Adrenal gland (tissue), 12 donors: ENCODE results near the gene ARHGEF7. TPM values are rescaled to one million over a fixed set of nuclear protein-coding genes. Genes with fewer than 3 reads are reported as not detected.

Source experiments
- DNase-seq, 7 donors: peaks; one replicate each; pipeline ENCODE4 v3.0.0-alpha.2; 2019 to 2020
- H3K27ac ChIP-seq, 5 donors: fragments of 200-600 bp; sonication (generic) in 4 of 5; 1 replicate in 3 of 5; 2 replicates in 2 of 5; pipeline versions ENCODE4 v1.5.1 to v1.8.0; 2016 to 2020; ENCODE audit warnings: mild to moderate bottlenecking in 1 of 5
- H3K27me3 ChIP-seq: fragments of 200-600 bp; 2 replicates; pipeline ENCODE4 v1.8.0; 2021
- H3K36me3 ChIP-seq, 2 donors: fragments of 200-600 bp; replicated peaks in 1 of 2; 1 replicate in 1 of 2; 2 replicates in 1 of 2; pipeline versions ENCODE4 v1.5.1 to v1.8.0; 2018 to 2022
- H3K4me1 ChIP-seq, 2 donors: fragments of 200-600 bp; replicated peaks in 1 of 2; 1 replicate in 1 of 2; 2 replicates in 1 of 2; pipeline versions ENCODE4 v1.5.1 to v1.8.0; 2018 to 2021
- H3K4me3 ChIP-seq, 4 donors: fragments of 200-600 bp; sonication (generic) in 3 of 4; one replicate each; pipeline ENCODE4 v1.5.1; 2016 to 2018
- H3K9me3 ChIP-seq, 3 donors: fragments of 200-600 bp; sonication (generic) in 1 of 3; replicated peaks in 1 of 3; 1 replicate in 2 of 3; 2 replicates in 1 of 3; pipeline versions ENCODE4 v1.5.1 to v1.8.0; 2016 to 2021
- CTCF ChIP-seq, 6 experiments: fragments of 450-650 bp in 4 of 6; fragments of 200-600 bp in 2 of 6; sonication (generic) in 1 of 6; IDR thresholded peaks; 1 replicate in 5 of 6; 2 replicates in 1 of 6; pipeline versions ENCODE4 v1.5.1 to v1.8.0; 2016 to 2021; ENCODE audit warnings: antibody characterized with exemption in 6 of 6, mild to moderate bottlenecking in 2 of 6, moderate library complexity in 1 of 6
- POLR2A ChIP-seq, 2 donors: fragments of 450-650 bp; IDR thresholded peaks; one replicate each; pipeline ENCODE4 v1.6.1; 2017; ENCODE audit warnings: antibody characterized with exemption in 2 of 2, mild to moderate bottlenecking in 2 of 2, moderate library complexity in 1 of 2
- WGBS, 4 donors: extraction: QIAGEN DNeasy Blood & Tissue Kit in 2 of 4; methylation state at CpG; one replicate each; pipeline versions ENCODE4 v1.1.5 to v1.1.7; 2013 to 2017; 5-methylcytosine and 5-hydroxymethylcytosine counted together
- intact Hi-C, 2 donors: fragments of 100-400 bp; cut with DNase I; formaldehyde crosslinking; loops; one replicate each; pipeline versions ENCODE4 v1.14.1 to v1.15.0; 2022 to 2023
- polyA plus RNA-seq, 3 donors: library from polyadenylated mRNA; stranded (reverse); fragments of 200-250 nt in 2 of 3; fragments of 350-450 nt in 1 of 3; fragmentation: Illumina TruSeq in 1 of 3; extraction: RNeasy Lipid Tissue Mini Kit (QIAGEN cat#74804) in 1 of 3; gene quantifications; one replicate each; pipeline ENCODE4 v1.2.3, GENCODE V29; 2013 to 2014
- total RNA-seq, 9 donors: library from RNA; depleted of rRNA in 4 of 9; stranded (reverse); fragments of >200 nt in 4 of 9; fragments of 120-200 nt in 1 of 9; fragmentation: NEBNext Ultra II Directional in 1 of 9; extraction: Animal tissue kit (Norgen Biotek cat#: 25700) in 1 of 9; gene quantifications; one replicate each; pipeline versions ENCODE4 v1.1.0 to v1.2.4, GENCODE V29; 2013 to 2023
- donor health status: healthy with polysubstance abuse.
- donor health status: Bipolar disorder and iron deficiency.
- donor health status: DM: yes; HTN: yes; CAD: no.
- donor health status: DM: no; HTN: no; CAD: no.
- donor health status: DM: no; HTN: no; CAD: no.
- donor health status: DM: yes; HTN: yes; CAD: no.

ARHGEF7 gene
- total and polyA plus RNA-seq, 12 donors: 25.3 to 69.3 (median 53.2) TPM

DNA sequence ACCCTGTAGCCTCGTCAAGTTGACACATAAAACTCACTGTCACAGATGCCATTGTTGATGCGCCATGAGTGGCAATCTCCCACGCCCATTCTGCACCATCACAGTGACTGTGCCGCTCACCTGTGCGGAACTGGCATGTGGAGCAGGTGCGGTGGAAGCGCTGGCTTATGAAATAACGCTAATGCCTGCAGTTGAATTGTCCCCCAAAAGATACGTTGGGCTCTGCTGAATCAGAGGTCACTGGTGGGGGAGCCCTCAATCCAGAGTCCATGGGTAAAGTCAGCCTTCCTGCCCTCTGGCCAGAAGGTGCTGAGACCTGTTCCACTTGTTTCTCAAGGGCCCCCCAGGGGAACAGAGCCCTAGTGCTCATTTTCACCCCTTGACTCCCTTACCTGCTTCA is 2.9 kb upstream of the ARHGEF7 start:
- no peak for TF ChIP-seq POLR2A (IDR thresholded peaks at IDR 0.05)
- TF ChIP-seq CTCF (IDR thresholded peaks at IDR 0.05): no peak
- Histone ChIP-seq H3K36me3 (no peaks in the 10 kb centered on the region), H3K27ac (no peak overlapping the region), H3K9me3 (no peaks in the 10 kb centered on the region), H3K4me1 (peaks cover 0 to 10% of the 10 kb centered on the region in 2 donors), H3K4me3 (no peak overlapping the region), H3K27me3 (no peaks in the 10 kb centered on the region)
- intact Hi-C loops: no loop called here
- DNase-seq: no peak
- WGBS, 4 donors: 88 to 97% (median 91%) methylated on average over 7 to 9 of the region's 9 CpGs

- 1 to 4% (median 2%) methylated on average over 33 to 56 of the region's 56 CpGs for WGBS, 4 donors
- H3K27ac ChIP-seq: peak overlapping the region in 4 of 5 donors; percentile 23 to 73 (median 52)
- H3K4me1 ChIP-seq: peaks cover 0 to 10% of the 10 kb centered on the region in 2 donors
- no peaks in the 10 kb centered on the region for H3K36me3 ChIP-seq
- TF ChIP-seq POLR2A (IDR thresholded peaks at IDR 0.05) (peak in 1 of 2 donors; percentile 52), CTCF (IDR thresholded peaks at IDR 0.05) (no peak)
- no peaks in the 10 kb centered on the region for H3K27me3 ChIP-seq
- intact Hi-C loops: no loop called here
- H3K9me3 ChIP-seq: no peaks in the 10 kb centered on the region
- DNase-seq: peak; percentile 31 to 81 (median 48)
- H3K4me3 ChIP-seq: peak overlapping the region in 2 of 4 donors; percentile 17 to 71
These were observed 599 bp upstream of the ARHGEF7 start for GRCh38 chr13:111114362-111115060.

GRCh38 chr13:111115965-111116521 is 933 bp downstream of the ARHGEF7 start:
- Histone ChIP-seq H3K4me1 (peaks cover 0 to 10% of the 10 kb centered on the region in 2 donors), H3K9me3 (no peaks in the 10 kb centered on the region), H3K4me3 (peak overlapping the region in 2 of 4 donors; percentile 13 to 71), H3K27me3 (no peaks in the 10 kb centered on the region), H3K27ac (peak overlapping the region in 3 of 5 donors; percentile 19 to 55 (median 50)), H3K36me3 (no peaks in the 10 kb centered on the region)
- TF ChIP-seq CTCF (IDR thresholded peaks at IDR 0.05) (no peak), POLR2A (IDR thresholded peaks at IDR 0.05) (no peak)
- DNase-seq: peak in 5 of 7 donors; percentile 30 to 60 (median 40)
- intact Hi-C loops: no loop called here
- 1 to 2% (median 1%) methylated on average over 13 to 39 of the region's 39 CpGs for WGBS, 4 donors

GRCh38 chr13:111116856-111117255 is 1.7 kb downstream of the ARHGEF7 start:
- no peak for TF ChIP-seq CTCF (IDR thresholded peaks at IDR 0.05)
- no peak for TF ChIP-seq POLR2A (IDR thresholded peaks at IDR 0.05)

More at GRCh38 chr13:111116856-111117255, 1.7 kb downstream of the ARHGEF7 start:
- intact Hi-C loops: no loop called here
- H3K36me3 ChIP-seq: no peaks in the 10 kb centered on the region
- H3K4me3 ChIP-seq: no peak overlapping the region
- peaks cover 0 to 10% of the 10 kb centered on the region in 2 donors for H3K4me1 ChIP-seq
- WGBS, 4 donors: 88 to 100% (median 93%) methylated on average over 1 of the region's 1 CpG
- H3K27me3 ChIP-seq: no peaks in the 10 kb centered on the region
- H3K9me3 ChIP-seq: no peaks in the 10 kb centered on the region
- DNase-seq: no peak
- no peak overlapping the region for H3K27ac ChIP-seq
